HEK293T (cell line): ENCODE data around the gene CDK5.

ENCODE experiments used
- BHLHE40 ChIP-seq: fragments of 450-650 bp; IDR thresholded peaks from 2 replicates; pipeline ENCODE4 v1.6.1; 2016; ENCODE audit warnings: mild to moderate bottlenecking, moderate library complexity, borderline replicate concordance
- FOXM1 ChIP-seq: fragments of 450-650 bp; IDR thresholded peaks from 2 replicates; pipeline ENCODE4 v1.6.1; 2017; ENCODE audit warnings: mild to moderate bottlenecking, borderline replicate concordance
- SUZ12 ChIP-seq: fragments of 450-650 bp; IDR thresholded peaks from 2 replicates; pipeline ENCODE4 v1.6.1; 2016; ENCODE audit warnings: mild to moderate bottlenecking
- TARDBP ChIP-seq: fragments of 450-650 bp; IDR thresholded peaks from 2 replicates; pipeline ENCODE4 v1.6.1; 2016
- TF ChIP-seq, protein P1 (sequence below): fragments of 450-650 bp; IDR thresholded peaks from 2 replicates; pipeline ENCODE4 v1.6.1; 2016

DNA sequence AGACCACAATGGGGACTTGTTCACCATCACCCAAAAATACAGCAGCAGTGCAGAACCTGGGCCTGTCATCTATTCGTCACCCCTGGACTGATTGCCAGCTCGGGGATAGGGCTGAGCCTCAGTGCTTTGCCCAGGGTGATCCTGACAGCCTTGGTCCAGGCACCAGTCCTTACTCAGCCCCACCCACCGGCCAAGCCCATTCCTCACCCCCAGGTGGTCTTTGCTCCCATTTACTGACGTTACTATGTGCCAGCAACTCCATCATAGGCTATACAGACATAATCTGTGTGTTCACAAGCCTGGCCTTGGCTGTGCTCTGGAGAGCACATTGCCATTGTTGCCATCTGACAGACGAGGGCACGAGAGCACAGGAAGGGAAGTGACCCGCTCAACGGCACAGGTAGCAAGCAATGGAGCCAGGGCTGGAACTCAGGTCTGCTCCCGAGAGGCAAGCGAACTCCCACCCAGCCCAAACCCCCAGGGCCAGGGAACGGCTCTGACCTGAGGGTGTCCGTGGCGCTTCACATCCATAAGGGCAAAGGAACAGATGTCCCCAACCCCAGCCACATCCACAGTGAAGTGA, 40.2 kb downstream of the CDK5 start:
- TF ChIP-seq, protein P1, sequence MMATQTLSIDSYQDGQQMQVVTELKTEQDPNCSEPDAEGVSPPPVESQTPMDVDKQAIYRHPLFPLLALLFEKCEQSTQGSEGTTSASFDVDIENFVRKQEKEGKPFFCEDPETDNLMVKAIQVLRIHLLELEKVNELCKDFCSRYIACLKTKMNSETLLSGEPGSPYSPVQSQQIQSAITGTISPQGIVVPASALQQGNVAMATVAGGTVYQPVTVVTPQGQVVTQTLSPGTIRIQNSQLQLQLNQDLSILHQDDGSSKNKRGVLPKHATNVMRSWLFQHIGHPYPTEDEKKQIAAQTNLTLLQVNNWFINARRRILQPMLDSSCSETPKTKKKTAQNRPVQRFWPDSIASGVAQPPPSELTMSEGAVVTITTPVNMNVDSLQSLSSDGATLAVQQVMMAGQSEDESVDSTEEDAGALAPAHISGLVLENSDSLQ: no peak
- TF ChIP-seq BHLHE40 (no peak), TARDBP (no peak), SUZ12 (no peak), FOXM1 (no peak)
